ENCODE measurements around the gene NF2.

The NF2 gene

DNA sequence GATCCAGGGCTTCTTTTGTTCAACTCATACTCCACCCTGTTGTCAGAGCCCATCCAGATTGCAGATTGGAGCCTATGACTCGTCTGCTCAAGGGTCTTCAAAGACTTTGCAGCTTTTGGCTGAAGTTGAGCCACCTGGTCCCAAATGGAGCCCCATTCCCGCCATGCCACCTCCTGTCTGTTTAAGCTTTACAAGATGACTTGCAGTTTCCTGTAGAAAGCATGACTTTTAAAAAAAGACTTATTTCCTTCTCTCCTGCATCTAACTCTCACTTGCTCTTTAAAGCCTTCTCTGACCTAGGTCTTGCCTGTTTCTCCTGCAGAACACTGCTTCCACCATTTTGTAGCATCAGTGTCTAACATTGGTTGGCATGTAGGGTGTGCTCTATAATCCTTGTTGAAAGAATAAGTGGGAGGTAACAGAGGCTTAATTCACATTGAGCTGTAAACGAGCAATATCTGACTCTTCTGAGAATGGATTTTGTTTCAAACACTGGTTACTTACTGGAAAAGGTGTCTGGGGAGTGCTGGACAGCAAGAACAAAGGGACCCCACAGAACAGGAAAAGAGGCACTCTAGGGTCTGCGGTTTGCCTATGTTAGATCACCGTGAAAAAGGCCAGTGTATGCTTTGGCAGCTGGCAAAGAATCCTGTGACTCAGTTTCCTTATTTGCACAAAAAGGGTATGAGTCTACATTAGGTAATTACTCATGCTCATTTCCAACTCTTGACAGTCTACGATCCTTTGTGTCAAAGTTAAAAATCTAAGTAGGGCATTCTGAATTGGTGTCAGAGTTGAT lies 30.3 kb downstream of the NF2 start:
- no peak for DNase-seq

DNA sequence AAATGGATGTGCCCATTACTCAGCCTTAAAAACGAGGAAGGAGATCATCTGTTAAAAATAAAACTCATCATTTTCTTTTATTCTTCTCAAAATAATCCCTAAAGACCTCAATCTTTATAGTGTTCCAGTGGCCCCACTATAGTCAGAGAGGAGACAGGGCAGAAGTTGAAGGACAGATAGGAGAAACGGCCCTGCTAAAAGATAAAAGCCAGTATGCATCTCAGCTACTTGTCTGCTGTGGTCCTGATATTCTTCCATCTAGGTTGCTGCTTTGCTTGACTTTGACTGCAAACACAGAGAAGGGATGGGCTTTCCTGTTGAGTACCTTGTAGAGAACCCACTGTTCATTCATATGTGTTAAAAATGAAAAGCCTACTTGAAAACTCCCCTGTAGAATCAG lies 31.4 kb downstream of the NF2 start:
- no peak for DNase-seq

- no peak for DNase-seq
Measured at GRCh38 chr22:29635734-29636357, 32.4 kb downstream of the NF2 start.

DNA sequence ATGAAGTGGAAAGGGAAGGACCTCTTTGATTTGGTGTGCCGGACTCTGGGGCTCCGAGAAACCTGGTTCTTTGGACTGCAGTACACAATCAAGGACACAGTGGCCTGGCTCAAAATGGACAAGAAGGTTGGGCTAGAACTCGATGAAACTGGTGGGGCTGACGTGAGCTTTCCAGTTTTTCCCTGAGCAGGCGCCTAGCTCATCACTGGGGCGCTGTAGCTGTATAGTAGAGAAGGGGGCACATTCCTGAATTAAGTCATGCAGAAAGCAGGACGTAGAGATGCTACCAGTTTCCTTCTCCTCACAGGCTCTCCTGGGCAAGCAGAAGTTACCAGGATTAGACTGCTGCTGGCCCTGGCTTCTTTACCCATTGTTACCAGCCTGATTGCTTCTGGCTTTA lies 33.3 kb downstream of the NF2 start:
- DNase-seq, result no peak

- DNase-seq, result no peak
Measured at GRCh38 chr22:29637181-29637580, 33.7 kb downstream of the NF2 start.

- no peak for DNase-seq
Measured at GRCh38 chr22:29638678-29639077, 35.2 kb downstream of the NF2 start.

DNA sequence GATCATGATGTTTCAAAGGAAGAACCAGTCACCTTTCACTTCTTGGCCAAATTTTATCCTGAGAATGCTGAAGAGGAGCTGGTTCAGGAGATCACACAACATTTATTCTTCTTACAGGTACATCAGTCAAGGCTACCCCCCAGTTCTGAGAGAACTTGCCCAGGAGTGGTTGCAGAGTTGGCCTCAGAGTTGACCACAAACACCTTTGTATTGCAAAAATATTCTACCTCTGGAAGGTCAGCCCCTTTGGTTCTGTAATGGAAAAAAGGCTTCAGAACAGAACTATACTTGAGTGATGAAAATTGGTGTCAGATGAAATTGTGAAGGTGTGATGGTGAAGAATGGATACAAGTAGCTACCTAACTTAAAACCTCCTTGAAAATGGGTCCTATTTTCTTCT lies 35.7 kb downstream of the NF2 start:
- no peak for DNase-seq

- DNase-seq, result no peak
Measured at GRCh38 chr22:29641042-29641699, 37.7 kb downstream of the NF2 start.

- DNase-seq, result peak in 1 of 2 experiments; percentile 41
Measured at GRCh38 chr22:29641700-29642330, 38.4 kb downstream of the NF2 start.

GRCh38 chr22:29642694-29643093 lies 39.3 kb downstream of the NF2 start:
- DNase-seq, result no peak

GRCh38 chr22:29647954-29648737 lies 44.7 kb downstream of the NF2 start:
- DNase-seq, result no peak

DNA sequence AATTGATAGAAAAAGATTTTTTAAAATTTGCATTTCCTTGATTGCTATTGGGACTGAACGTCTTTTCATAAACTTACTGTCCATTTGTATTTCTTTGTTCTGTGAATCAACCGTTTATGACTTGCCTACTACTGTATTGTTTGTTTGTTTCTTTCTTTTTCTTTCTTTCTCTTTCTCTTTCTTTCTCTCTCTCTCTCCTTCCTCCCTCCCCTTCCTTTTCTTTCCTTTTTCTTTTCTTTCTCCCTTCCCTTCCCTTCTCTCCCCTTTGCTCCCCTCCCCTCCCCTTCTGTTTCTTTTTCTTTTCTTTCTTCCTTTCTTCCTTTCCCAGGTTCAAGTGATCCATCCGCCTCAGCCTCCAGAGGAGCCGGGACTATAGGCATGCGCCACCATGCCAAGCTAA lies 46.9 kb downstream of the NF2 start:
- DNase-seq, result no peak

GRCh38 chr22:29651652-29652051 lies 48.2 kb downstream of the NF2 start:
- DNase-seq, result no peak

GRCh38 chr22:29654420-29654819 lies 51.0 kb downstream of the NF2 start:
- no peak for DNase-seq

GRCh38 chr22:29654882-29655281 lies 51.4 kb downstream of the NF2 start:
- DNase-seq, result no peak

GRCh38 chr22:29658176-29658575 lies 54.7 kb downstream of the NF2 start:
- DNase-seq, result no peak

DNA sequence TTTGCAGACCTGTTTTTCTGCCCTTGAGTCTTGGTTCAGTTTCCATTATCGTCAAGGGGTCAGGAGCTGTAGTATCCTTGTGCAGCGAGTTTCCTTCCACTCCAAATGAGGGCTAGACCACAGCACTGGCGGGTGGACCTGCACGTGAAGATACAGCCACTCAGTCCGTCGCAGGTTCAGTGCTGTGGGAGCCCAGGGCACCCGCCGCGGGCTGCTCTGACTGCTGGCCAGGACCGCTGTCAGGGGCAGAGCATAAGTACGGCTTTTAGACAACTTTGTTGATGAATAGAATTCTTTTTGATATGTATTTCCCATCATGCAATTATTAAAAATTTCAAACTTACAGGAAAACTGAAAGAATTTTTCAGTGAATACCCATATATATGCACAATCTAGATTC lies 56.6 kb downstream of the NF2 start:
- DNase-seq, result no peak

DNA sequence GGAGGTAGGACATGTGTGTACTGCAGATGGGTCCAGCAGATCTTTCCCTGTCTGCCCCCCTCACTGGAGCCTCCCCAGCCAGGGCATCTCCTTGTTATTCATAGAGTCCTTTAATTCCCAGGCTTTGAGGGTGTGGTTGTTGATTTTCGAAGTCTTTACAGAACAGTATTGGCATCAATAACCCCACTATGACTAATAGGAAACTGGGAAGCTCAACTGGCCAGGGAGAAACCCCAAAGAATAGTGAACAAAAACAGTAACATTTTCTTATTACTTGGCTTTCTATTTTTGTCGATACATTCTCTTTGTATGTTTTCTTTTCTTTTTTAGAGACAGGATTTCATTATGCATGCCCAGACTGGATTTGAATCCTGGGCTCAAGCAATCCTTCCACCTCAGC lies 57.9 kb downstream of the NF2 start:
- no peak for DNase-seq

GRCh38 chr22:29663180-29663821 lies 59.9 kb downstream of the NF2 start:
- DNase-seq, result no peak

GRCh38 chr22:29665486-29665885 lies 62.1 kb downstream of the NF2 start:
- DNase-seq, result no peak

DNA sequence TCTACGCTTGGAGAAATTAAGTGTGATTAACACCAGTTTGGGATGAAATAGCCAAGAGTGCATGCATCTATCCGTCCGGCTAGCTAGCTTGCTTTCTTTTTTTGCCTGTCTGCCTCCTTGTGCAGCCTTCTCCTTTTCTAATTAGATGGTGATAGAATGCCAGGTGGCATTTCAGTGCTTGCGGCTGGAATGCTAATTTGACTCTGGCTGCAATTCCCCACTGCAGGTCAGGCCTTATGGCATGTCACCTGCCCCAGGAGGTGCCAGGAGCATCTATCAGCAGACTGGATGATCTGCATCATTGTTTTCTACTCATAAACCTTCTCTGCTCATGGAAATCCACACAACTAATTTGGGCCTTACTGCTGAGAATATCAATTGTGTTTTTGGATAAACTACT lies 65.2 kb downstream of the NF2 start:
- DNase-seq, result peak; percentile 51 to 87

DNA sequence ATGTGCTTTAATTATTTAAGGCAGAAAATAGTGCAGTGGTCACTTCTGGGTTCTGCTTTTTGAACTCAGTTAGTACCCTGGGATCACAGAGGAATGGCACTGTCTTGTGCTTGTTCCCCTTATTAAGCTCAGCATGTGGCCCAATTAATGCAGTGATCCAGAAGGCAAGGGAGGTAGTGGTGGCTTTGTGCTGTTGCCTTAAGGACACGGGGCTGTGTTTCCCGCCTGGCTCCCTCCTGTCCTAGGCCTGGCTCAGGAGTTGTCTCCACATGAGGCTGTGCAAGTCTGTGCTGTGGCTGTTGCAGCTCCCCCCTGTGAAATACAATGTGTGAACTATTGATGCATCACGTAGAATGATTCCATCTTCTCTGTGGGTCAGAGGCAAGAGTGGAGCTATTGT lies 67.2 kb downstream of the NF2 start:
- DNase-seq, result no peak

Measured in cerebellar nuclear complex (tissue), 1 donor.